HL-60/S4 (cell line): ENCODE measurements around the gene LGALS4.
"Not testable (repeated sequence)": the region's sequence is repeated elsewhere in the genome, so short reads cannot be mapped to it uniquely, and the experiment has no call there.

Experiments
- in situ Hi-C: fragments of 300-500 bp; cut with MboI; formaldehyde crosslinking; loops from 2 replicates; pipeline ENCODE4 v1.14.3; 2022; ENCODE audit warnings: low sequenced_read_pairs

The LGALS4 gene, protein sequence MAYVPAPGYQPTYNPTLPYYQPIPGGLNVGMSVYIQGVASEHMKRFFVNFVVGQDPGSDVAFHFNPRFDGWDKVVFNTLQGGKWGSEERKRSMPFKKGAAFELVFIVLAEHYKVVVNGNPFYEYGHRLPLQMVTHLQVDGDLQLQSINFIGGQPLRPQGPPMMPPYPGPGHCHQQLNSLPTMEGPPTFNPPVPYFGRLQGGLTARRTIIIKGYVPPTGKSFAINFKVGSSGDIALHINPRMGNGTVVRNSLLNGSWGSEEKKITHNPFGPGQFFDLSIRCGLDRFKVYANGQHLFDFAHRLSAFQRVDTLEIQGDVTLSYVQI

DNA sequence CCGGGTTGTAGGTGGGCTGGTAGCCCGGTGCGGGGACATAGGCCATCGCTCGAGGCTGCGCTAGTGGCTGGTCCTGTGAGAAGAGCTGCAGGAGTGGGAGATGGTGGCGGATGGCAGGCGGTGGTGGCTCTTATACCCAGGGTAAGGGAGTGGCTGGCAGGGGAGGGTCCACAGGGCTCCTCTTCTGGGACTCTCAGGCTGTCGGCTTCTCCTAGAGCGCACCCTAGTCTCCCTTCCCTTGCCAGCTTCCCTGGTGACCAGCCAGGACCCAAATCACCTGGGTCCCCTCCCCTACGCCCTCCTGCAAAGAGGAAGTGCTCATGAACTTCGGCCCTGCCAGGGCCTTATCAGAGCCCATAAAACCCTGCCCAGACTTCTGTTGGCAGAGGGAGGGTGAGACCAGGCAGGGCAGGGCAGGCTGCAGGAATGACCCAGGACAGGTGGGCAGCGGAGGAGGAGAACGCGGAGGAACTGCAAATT is at the start of gene LGALS4:
LGALS4 (minus strand) TSS at position 105 of the 480 bp plus-strand sequence; CDS start at position 46, 59 bp downstream.
- in situ Hi-C loops, result no loop called here

DNA sequence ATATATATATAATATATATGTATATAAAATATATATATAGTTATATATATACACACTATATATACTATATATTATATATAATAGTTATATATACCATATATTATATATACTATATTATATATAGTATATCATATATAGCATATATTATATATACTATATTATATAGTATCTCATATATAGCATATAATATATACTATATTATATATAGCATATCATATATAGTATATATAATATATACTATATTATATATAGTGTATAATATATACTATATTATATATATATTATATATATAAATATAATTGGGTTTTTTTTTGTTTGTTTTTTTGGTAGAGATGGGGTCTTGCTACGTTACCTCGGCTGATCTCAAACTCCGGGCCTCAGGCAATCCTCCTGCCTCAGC is 48.6 kb upstream of the LGALS4 start:
- in situ Hi-C loops, result no loop called here

DNA sequence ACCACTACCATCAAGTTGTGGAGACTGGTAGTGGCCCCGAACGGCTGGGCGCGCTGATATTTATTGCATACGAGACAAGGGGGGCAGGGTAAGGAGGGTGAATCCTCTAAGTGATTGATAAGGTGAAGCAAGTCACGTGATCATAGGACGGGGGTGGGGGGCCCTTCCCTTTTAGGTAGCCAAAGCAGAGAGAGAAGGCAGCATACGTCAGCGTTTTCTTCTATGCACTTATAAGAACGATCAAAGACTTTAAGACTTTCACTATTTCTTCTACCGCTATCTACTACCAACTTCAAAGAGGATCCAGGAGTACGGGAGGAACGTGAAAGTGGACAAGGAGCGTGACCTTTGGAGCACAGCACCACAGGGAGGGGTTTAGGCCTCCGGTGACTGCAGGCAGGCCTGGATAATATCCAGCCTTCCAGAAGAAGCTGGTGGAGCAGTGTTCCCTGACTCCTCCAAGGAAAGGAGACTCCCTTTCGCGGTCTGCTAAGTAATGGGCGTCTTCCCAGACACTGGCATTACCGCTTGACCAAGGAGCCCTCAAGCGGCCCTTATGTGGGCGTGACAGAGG is 47.0 kb upstream of the LGALS4 start:
- in situ Hi-C loops, result not testable (repeated sequence)

DNA sequence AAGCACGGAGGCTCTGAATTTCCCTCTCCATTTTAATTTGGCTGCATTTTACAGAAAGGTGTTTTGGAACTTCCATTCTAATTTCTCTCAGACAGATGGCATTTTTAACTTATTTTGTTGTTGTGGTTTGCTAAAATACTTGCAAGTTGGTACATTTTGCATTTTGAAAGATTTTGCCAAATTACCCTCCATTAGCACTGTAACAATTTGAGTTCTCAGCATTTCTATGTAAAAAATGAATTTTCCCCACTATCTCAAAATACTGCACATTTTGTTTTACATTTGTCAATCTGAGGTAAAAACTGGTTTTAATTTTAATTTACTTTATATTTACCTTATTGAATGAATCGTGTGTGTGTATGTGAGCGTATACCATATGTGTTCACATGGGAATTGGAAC is 44.1 kb upstream of the LGALS4 start:
- in situ Hi-C loops, result no loop called here

DNA sequence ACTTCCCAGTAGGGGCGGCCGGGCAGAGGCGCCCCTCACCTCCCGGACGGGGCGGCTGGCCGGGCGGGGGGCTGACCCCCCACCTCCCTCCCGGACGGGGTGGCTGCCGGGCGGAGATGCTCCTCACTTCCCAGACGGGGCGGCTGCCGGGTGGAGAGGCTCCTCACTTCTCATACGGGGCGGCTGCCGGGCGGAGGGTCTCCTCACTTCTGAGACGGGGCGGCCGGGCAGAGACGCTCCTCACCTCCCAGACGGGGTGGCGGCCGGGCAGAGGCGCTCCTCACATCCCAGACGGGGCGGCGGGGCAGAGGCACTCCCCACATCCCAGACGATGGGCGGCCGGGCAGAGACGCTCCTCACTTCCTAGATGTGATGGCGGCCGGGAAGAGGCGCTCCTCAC is 43.0 kb upstream of the LGALS4 start:
- in situ Hi-C loops, result not testable (repeated sequence)

DNA sequence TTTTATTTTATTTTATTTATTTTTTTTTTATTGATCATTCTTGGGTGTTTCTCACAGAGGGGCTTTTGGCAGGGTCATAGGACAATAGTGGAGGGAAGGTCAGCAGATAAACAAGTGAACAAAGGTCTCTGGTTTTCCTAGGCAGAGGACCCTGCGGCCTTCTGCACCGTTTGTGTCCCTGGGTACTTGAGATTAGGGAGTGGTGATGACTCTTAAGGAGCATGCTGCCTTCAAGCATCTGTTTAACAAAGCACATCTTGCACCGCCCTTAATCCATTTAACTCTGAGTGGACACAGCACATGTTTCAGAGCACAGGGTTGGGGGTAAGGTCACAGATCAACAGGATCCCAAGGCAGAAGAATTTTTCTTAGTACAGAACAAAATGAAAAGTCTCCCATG is 42.2 kb upstream of the LGALS4 start:
- in situ Hi-C loops, result not testable (repeated sequence)

DNA sequence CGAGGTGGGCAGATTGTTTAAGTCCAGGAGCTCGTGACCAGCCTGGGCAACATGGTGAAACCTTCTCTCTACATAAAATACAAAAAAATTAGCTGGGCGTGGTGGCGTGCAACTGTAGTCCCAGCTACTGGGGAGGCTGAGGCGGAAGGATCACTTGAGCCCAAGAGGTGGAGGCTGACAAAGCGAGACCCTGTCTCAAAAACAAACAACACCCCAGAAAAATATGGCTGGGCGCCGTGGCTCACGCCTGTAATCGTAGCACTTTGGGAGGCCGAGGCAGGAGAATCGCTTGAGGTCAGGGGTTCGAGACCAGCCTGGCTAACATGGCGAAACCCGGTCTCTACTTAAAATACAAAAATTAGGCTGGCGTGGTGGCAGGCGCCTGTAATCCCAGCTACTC is 40.5 kb upstream of the LGALS4 start:
- in situ Hi-C loops, result no loop called here

DNA sequence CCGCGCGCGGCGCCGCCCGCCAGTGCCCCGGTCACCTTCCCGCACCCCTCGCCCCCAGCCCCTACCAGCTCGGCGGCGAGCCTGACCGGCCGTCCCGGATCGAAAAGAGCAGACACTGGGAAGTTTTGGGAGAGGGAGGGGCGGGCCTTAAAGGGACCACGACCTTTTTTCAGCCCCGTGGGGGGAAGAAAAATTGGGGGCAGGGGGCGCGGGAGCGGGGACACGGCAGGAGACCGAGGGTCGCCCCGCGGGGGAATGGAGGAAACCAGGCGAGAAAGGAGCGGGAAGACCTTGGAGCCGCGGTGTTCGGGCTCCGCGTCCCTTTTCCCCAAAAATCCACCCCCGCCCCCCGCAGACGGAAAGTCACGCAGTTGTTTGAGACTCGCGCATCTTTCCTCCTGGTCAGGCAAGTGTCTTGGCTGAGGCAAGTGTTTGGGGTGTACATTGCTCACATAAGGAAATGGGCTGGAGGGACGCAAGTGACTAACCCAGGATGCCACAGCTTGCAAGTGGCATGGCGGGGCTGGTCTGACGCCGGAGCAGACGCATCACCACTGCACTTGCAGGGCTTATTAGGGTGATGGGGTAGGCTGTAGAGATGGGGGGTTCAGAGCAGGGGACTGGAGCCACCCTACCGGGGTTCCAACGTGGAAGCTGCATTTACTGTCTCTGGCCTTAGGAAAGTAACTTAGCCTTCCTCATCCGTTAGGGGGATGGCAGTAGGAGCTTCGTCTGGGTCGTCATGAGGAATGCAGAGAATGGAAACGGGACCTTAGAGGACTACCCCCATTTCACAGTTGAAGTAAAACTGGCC is 39.7 kb upstream of the LGALS4 start:
- in situ Hi-C loops, result no loop called here

DNA sequence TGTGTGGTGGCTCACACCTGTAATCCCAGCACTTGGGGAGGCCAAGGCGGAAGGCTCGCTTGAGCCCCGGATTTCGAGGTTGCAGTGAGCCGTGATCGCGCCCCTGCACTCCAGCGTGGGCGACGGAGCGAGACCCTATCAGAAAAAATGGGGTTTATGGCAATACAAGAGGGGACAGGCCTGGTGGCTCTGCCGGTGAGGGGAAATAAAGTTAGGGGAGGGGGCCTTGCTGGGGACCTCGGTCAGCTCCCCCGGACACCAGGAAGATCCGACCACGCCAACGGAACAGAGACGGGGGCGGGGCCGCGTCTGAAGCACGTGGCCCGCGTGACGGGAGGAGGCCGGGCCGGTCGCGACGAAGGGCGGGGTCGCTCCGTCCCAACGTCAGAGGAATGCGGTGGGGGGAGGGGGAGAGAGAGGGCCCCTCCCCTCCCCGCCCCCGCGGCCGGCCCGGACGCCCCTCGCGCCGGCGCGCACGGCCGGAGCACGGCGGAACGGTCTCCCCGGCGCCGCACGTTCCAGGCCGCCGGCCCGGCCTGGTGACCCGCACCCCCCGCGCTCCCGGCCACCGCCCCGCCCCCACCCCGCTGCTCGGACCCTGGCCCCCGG is 39.0 kb upstream of the LGALS4 start:
- in situ Hi-C loops, result no loop called here

DNA sequence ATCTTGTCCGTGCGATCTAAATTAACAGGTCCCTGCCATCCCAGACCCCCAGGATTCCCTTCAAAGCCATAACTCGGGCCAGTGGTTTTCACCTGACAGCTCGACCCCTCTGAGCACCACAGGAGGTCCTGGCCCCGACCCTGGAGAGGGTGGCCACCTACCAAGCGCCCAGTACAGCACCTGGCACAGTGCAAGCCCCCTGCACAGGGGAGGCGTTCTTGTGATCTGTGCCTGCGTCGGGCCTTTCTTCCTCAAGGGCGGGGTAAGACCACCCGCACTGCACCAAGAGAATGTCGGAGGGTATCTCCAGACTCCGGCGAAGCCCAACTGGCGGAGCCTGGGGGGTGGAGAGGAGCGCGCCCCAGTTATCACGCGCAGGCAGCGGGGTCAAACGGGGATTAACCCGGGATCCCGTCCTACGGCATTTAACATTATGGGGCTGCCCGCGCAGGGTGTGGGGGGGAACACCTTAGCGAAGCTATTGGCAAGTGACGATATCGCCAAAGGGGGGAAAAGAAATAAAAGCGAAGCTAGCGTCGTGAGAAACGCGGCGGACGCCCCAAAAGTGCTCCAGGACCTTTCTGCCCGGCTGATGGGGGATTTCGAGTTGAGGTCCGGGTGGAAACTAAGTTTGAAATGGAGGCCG is 38.4 kb upstream of the LGALS4 start:
- in situ Hi-C loops, result no loop called here

DNA sequence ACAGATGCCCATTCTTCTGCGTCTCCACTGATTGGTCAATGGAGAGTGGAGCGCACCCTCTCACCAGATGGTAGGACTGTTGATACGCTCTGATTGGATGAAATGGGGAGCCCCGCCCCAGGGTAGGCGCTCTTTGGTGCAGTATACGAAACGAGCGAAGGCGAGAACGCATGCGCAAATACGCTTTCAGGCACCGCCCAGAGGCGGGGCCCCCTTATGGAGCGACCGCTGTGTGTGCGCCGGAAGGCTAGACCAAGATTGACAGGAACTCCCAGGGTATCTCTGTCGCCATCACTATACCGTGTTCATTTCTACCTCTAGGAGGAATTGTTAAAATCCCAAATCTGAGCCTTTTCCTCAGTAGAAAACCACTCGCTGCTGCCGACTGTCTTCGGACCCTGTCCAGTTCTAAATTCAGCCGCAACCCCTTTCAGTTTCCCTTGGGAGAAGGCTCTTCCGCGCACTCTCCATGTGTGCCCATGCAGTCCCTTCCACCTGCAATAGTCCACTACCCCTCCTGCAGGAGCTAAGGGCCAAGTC is 37.8 kb upstream of the LGALS4 start:
- in situ Hi-C loops, result no loop called here

DNA sequence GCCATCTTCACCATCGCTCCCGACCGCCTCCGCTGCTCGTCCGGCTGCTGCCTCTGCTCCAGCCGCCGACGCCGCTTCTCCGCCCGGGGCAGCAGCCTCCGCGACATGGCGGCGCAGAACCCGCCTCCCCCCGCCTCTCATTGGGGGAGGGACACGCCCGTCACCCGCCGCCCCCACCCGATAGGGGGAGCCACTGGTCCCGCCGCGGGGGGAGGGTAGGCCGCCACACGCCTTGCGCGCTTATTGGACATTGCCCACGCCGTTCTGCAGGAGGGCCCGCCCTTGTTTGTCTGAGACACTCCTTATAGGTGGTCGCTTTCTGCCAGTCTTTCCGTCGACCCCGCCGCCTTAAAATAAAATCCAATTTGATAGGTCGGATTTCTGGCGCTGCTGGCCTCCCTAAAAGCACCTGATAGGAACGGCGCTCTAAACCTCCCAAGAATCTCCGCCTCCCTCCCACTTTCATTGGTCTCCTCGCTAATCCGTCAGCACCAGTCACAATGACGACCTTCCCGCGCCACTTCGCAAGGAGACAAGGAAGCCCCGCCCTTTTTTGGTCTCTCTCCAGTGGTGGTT is 37.2 kb upstream of the LGALS4 start, which contains the start of gene HNRNPL:
HNRNPL (minus strand) TSS at position 127 of the 576 bp plus-strand sequence; CDS start at position 107, 20 bp downstream.
- in situ Hi-C loops, result no loop called here

DNA sequence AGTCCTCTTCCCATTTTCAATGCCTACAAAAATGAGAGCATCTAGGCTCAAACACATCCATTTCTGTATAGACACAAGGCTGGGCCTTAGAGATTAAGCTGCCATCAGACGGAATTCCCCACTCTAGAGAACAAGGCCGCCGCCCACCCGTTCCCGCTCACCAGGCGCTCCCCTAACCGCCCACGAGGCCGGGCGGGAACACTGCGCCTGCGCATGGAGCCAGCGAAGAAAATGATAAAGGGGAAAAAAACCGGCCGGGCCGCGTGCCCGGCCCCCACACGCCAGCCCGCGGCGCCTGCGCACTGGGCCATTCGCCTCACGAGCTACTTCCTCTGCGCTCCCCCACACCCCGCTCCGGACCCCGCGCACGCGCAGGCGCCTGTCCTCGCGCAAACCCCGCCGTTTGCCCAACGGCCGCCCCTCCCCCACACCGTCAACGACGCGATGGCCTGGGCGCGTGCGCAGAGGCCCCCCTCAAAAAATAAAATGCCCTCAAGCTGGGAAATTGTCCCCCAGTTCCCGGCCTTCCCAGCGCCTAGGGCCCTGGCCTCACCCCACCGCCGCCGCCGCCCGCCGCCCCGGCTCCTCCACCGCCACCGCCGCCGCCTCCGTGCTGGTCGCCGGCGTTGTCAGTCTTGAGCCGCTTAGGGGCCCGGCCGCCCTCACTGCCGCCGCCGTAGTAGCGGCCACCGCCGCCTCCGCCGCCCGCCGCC is 36.6 kb upstream of the LGALS4 start:
- in situ Hi-C loops, result no loop called here

DNA sequence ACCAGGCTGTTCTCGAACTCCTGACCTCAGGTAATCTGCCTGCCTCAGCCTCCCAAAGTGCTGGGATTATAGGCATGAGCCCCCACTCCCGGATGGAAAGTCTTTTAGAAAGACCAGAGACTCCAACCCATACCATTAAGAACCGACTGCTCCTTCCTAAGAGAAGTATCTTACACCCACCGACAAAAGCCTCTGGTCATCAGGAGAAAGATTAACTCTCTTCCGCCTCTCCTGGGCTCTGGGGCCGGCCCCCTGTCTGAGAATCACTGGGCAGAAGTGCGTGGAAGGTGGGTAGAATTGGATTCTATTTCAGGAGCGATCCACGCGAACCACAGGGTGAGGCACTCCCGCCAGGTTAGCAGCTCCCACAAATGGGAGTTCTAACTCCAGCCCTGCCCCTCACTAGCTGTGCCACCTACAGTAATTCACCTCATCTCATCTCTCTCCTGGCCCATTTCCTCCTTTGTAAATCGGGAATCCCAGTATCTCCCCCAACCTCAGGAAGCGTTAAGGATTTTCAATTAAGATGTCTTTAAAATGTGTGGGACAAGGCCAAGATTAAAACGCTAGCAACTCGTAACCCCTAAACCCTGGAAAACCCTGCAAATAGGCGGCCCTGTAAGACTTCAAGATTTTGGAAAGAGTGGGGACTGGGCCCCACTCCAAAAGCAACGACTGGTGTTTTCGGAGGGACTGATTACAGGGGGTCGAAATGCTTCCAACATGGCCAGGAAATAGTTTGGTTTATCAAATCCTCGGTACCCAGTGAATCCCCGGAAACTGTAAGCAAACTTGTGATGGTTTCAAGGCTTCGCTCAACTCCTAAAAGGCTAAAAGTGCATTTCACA is 35.8 kb upstream of the LGALS4 start:
- in situ Hi-C loops, result no loop called here

DNA sequence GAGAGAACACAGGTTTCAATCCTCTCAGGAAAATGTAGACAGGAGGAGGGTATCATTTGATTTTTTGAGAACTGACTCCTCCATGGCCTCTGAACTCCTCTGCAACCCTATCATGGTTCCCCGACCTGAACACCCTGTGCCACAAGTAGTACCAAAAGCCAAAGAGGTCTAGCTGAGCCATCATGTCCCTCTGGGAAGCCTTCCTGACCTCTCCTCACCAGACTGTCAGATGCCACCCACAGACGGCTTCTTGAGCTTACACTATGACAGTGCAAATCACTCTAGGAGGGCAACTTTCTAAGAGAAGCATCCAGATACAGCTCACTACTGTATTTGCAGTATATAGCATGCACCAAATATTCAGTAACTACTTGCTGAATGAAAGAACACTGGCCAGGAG is 33.4 kb upstream of the LGALS4 start:
- in situ Hi-C loops, result no loop called here

DNA sequence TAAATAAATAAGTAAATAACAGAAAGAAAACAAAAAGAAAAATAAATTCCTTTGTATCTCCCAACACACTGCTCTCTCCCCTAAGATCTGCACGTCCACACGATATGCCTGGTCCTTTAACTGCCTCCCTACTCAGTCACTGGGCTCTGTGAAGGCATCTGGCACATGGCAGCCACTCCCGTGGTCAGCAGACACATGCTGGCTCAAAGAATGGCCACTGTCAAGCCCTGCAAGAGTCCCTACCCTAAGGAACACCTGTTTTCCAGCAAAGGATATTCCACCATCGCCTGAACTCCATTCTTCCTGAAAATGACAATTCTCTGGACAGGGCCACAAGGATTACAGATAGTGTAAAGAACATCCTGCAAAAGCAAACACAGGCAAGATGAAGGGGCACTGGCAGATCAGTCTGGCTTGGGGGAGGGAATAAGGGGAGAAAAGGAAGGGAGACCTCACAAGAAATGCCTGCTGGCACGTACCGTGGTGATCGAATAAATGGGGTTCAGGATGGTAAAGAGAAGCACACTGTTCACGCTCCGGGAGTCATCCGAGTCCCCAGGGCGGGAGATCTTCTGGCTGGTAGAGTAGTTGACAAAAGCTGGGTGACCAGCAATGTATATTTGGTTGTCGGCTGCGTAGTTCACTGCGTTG is 32.8 kb upstream of the LGALS4 start:
- in situ Hi-C loops, result no loop called here

DNA sequence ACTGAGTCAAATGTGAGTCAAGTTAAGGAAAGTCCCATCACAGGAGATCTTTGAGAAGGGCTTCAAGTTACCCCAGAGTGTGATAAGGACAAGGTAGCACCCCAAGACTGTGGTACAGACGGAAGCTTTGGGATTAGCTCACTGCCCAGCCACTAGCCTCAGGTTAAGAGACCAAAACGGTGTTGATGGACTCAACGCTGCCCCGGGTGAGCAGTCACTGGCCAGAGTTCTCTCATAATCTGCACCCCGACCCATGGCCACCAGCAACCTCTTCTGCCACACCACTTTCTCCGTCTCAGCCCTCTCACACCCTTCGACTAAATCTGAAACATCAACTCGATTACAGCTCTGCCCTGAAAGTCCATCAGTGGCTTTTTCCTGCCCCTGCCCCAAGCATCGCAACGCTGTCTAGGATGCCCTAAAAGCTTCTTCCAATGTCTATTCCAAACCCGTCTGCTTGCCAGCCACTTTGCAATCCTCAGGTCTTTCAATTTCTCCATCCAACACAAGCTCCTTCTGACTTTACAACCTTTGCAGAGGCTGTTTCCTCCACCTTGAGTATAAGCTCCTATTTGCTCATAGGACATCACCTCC is 31.4 kb upstream of the LGALS4 start:
- in situ Hi-C loops, result no loop called here
